BE2C (cell line): ENCODE results near the gene DHX35.
"Not testable (repeated sequence)": the region's sequence is repeated elsewhere in the genome, so short reads cannot be mapped to it uniquely, and the experiment has no call there.

Experiments used
- DNase-seq: peaks from one replicate; pipeline ENCODE4 v3.0.0-alpha.2; 2020
- H3K27me3 ChIP-seq: fragments of 250-450 bp; sonication (Bioruptor Pico); 2 replicates; pipeline ENCODE4 v1.5.1; 2020; ENCODE audit warnings: mild to moderate bottlenecking
- H3K36me3 ChIP-seq: fragments of 250-450 bp; sonication (Bioruptor Pico); 2 replicates; pipeline ENCODE4 v1.5.1; 2020; ENCODE audit warnings: mild to moderate bottlenecking
- H3K4me1 ChIP-seq: fragments of 250-450 bp; sonication (Bioruptor Pico); 2 replicates; pipeline ENCODE4 v1.5.1; 2020
- H3K4me3 ChIP-seq: 2 replicates; pipeline ENCODE4 v1.5.1; 2011; ENCODE audit warnings: low read depth, low read length
- H3K9me3 ChIP-seq: fragments of 250-450 bp; sonication (Bioruptor Pico); 2 replicates; pipeline ENCODE4 v1.5.1; 2020
- CTCF ChIP-seq: IDR thresholded peaks from 2 replicates; pipeline ENCODE4 v1.5.1; 2012; ENCODE audit warnings: mild to moderate bottlenecking, low read depth, low read length

Gene DHX35

GRCh38 chr20:38985603-38986170, 23.5 kb downstream of the DHX35 start:
- H3K4me1 ChIP-seq = no peaks in the 10 kb centered on the region
- peaks cover 22% of the 10 kb centered on the region for H3K36me3 ChIP-seq
- no peaks in the 10 kb centered on the region for H3K9me3 ChIP-seq
- H3K27me3 ChIP-seq = no peaks in the 10 kb centered on the region
- no peak overlapping the region for H3K4me3 ChIP-seq
- TF ChIP-seq CTCF = no peak
- DNase-seq = no peak

GRCh38 chr20:38986663-38987062, 24.5 kb downstream of the DHX35 start:
- peaks cover 22% of the 10 kb centered on the region for H3K36me3 ChIP-seq
- no peaks in the 10 kb centered on the region for H3K4me1 ChIP-seq
- H3K4me3 ChIP-seq = no peak overlapping the region
- TF ChIP-seq CTCF = no peak
- no peaks in the 10 kb centered on the region for H3K27me3 ChIP-seq
- DNase-seq = no peak
- no peaks in the 10 kb centered on the region for H3K9me3 ChIP-seq

- DNase-seq = no peak
- no peaks in the 10 kb centered on the region for H3K27me3 ChIP-seq
- H3K9me3 ChIP-seq = no peaks in the 10 kb centered on the region
- TF ChIP-seq CTCF = no peak
- H3K36me3 ChIP-seq = peaks cover 22% of the 10 kb centered on the region
- no peaks in the 10 kb centered on the region for H3K4me1 ChIP-seq
- H3K4me3 ChIP-seq = no peak overlapping the region
Measured at GRCh38 chr20:38987777-38988176, 25.6 kb downstream of the DHX35 start.

GRCh38 chr20:38990728-38991127, 28.6 kb downstream of the DHX35 start:
- no peak for DNase-seq
- Histone ChIP-seq H3K9me3 (no peaks in the 10 kb centered on the region), H3K36me3 (peaks cover 19% of the 10 kb centered on the region), H3K27me3 (no peaks in the 10 kb centered on the region), H3K4me3 (no peak overlapping the region), H3K4me1 (no peaks in the 10 kb centered on the region)
- no peak for TF ChIP-seq CTCF

GRCh38 chr20:38991814-38992704, 29.9 kb downstream of the DHX35 start:
- Histone ChIP-seq H3K27me3 (no peaks in the 10 kb centered on the region), H3K4me1 (no peaks in the 10 kb centered on the region), H3K4me3 (no peak overlapping the region), H3K9me3 (no peaks in the 10 kb centered on the region), H3K36me3 (peaks cover 29% of the 10 kb centered on the region)
- no peak for TF ChIP-seq CTCF
- DNase-seq = no peak

GRCh38 chr20:38995536-38996044, 33.4 kb downstream of the DHX35 start:
- no peaks in the 10 kb centered on the region for H3K4me1 ChIP-seq
- no peaks in the 10 kb centered on the region for H3K27me3 ChIP-seq
- H3K4me3 ChIP-seq = no peak overlapping the region
- no peak for TF ChIP-seq CTCF
- H3K9me3 ChIP-seq = no peaks in the 10 kb centered on the region
- H3K36me3 ChIP-seq = peaks cover 35% of the 10 kb centered on the region
- no peak for DNase-seq

GRCh38 chr20:38996866-38997265, 34.7 kb downstream of the DHX35 start:
- H3K27me3 ChIP-seq, H3K9me3 ChIP-seq, DNase-seq, H3K4me3 ChIP-seq, H3K4me1 ChIP-seq: not testable (repeated sequence)
- H3K36me3 ChIP-seq = peaks cover 35% of the 10 kb centered on the region
